Fibroblast of the conjunctiva (primary cell): ENCODE measurements around the gene PRDX5.

ENCODE experiments used
- DNase-seq: peaks from one replicate; pipeline ENCODE4 v3.0.0-alpha.2; 2010; ENCODE audit warnings: low read depth

PRDX5 gene

GRCh38 chr11:64324692-64325469 is 7.0 kb downstream of the PRDX5 start:
- DNase-seq, result no peak

- no peak for DNase-seq
These were observed 9.5 kb downstream of the PRDX5 start for GRCh38 chr11:64327375-64327774.

- no peak for DNase-seq
These were observed 10.1 kb downstream of the PRDX5 start for GRCh38 chr11:64327993-64328392.

GRCh38 chr11:64330888-64331287 is 13.0 kb downstream of the PRDX5 start:
- no peak for DNase-seq

GRCh38 chr11:64331569-64332371 is 13.8 kb downstream of the PRDX5 start:
- peak; percentile 80 for DNase-seq

- no peak for DNase-seq
These were observed 15.6 kb downstream of the PRDX5 start for GRCh38 chr11:64333556-64333955.

GRCh38 chr11:64334764-64335735 is 17.1 kb downstream of the PRDX5 start:
- peak; percentile 47 for DNase-seq

GRCh38 chr11:64337538-64338249 is 19.8 kb downstream of the PRDX5 start:
- no peak for DNase-seq

GRCh38 chr11:64338716-64339115 is 20.8 kb downstream of the PRDX5 start:
- no peak for DNase-seq

GRCh38 chr11:64339286-64339685 is 21.4 kb downstream of the PRDX5 start:
- no peak for DNase-seq

- DNase-seq, result no peak
These were observed 22.0 kb downstream of the PRDX5 start, which contains the start of gene CCDC88B for GRCh38 chr11:64339754-64340408. Gene CCDC88B (plus strand): TSS chr11:64340204. CDS start chr11:64340267, 63 bp downstream.

- DNase-seq, result no peak
These were observed 22.9 kb downstream of the PRDX5 start for GRCh38 chr11:64340671-64341335.

GRCh38 chr11:64341429-64341828 is 23.5 kb downstream of the PRDX5 start:
- DNase-seq, result no peak

GRCh38 chr11:64341851-64342791 is 24.2 kb downstream of the PRDX5 start:
- peak; percentile 68 for DNase-seq

GRCh38 chr11:64342869-64343745 is 25.2 kb downstream of the PRDX5 start:
- DNase-seq, result no peak

- DNase-seq, result no peak
These were observed 26.0 kb downstream of the PRDX5 start for GRCh38 chr11:64343767-64344559.

- no peak for DNase-seq
These were observed 26.9 kb downstream of the PRDX5 start for GRCh38 chr11:64344787-64345186.
